CD4-positive, alpha-beta T cell treated with Interleukin-10 for 1 hour (primary cell): ENCODE measurements around the gene CNDP2.
"Not testable (repeated sequence)": the region's sequence is repeated elsewhere in the genome, so short reads cannot be mapped to it uniquely, and the experiment has no call there.

ENCODE experiments used
- DNase-seq: peaks from one replicate; pipeline ENCODE4 v3.0.0-alpha.2; 2020

Gene CNDP2

GRCh38 chr18:74540652-74541421 lies 44.7 kb downstream of the CNDP2 start:
- no peak for DNase-seq

- DNase-seq, result no peak
Observed at GRCh38 chr18:74541703-74542555, 45.8 kb downstream of the CNDP2 start.

- DNase-seq, result no peak
Observed at GRCh38 chr18:74544898-74545297, 48.7 kb downstream of the CNDP2 start.

- no peak for DNase-seq
Observed at GRCh38 chr18:74546007-74546406, 49.8 kb downstream of the CNDP2 start.

- no peak for DNase-seq
Observed at GRCh38 chr18:74546751-74547530, 50.8 kb downstream of the CNDP2 start.

GRCh38 chr18:74547860-74548259 lies 51.7 kb downstream of the CNDP2 start:
- DNase-seq, result no peak

GRCh38 chr18:74549591-74550104 lies 53.5 kb downstream of the CNDP2 start:
- DNase-seq, result no peak

- no peak for DNase-seq
Observed at GRCh38 chr18:74550886-74551285, 54.7 kb downstream of the CNDP2 start.

GRCh38 chr18:74551452-74551851 lies 55.3 kb downstream of the CNDP2 start:
- DNase-seq, result no peak

GRCh38 chr18:74551936-74552555 lies 55.9 kb downstream of the CNDP2 start:
- DNase-seq, result peak; percentile 76

- no peak for DNase-seq
Observed at GRCh38 chr18:74556126-74556525, 60.0 kb downstream of the CNDP2 start.

GRCh38 chr18:74558096-74558495 lies 61.9 kb downstream of the CNDP2 start:
- no peak for DNase-seq

- DNase-seq, result no peak
Observed at GRCh38 chr18:74562131-74562730, 66.1 kb downstream of the CNDP2 start.

- no peak for DNase-seq
Observed at GRCh38 chr18:74562775-74563174, 66.6 kb downstream of the CNDP2 start.

- DNase-seq, result no peak
Observed at GRCh38 chr18:74563999-74564398, 67.8 kb downstream of the CNDP2 start.

- DNase-seq, result not testable (repeated sequence)
Observed at GRCh38 chr18:74565164-74565563, 69.0 kb downstream of the CNDP2 start.

GRCh38 chr18:74565993-74566392 lies 69.8 kb downstream of the CNDP2 start:
- not testable (repeated sequence) for DNase-seq

- DNase-seq, result no peak
Observed at GRCh38 chr18:74567822-74568221, 71.7 kb downstream of the CNDP2 start.

GRCh38 chr18:74569401-74569800 lies 73.2 kb downstream of the CNDP2 start:
- no peak for DNase-seq

GRCh38 chr18:74570266-74570665 lies 74.1 kb downstream of the CNDP2 start:
- DNase-seq, result no peak

- no peak for DNase-seq
Observed at GRCh38 chr18:74571895-74572680, 75.9 kb downstream of the CNDP2 start.
